T follicular helper cell (primary cell): ENCODE data around the gene HACE1.

Experiments
- DNase-seq: peaks from one replicate; pipeline ENCODE4 v3.0.0-alpha.2; 2020; ENCODE audit warnings: low read depth

Gene HACE1

DNA sequence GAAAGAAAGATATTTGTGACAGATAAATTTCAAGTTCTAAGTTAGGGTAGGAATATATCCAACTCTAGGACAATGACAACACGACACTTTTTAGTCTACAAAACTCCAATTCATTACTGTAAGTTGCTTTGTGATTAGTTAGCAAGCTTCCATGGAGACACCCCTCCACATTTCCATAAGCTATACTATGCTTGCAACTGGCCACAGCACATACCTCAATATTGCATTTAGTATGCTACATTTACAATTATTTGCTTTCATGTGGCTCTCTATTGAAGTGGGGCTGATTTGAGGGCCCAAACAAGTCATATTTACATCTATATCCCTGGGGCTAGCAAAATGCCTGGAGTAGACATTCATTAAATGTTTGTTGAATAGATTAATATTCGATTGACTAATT is 129.3 kb downstream of the HACE1 start:
- no peak for DNase-seq

GRCh38 chr6:104729433-104729832 is 130.3 kb downstream of the HACE1 start:
- no peak for DNase-seq

DNA sequence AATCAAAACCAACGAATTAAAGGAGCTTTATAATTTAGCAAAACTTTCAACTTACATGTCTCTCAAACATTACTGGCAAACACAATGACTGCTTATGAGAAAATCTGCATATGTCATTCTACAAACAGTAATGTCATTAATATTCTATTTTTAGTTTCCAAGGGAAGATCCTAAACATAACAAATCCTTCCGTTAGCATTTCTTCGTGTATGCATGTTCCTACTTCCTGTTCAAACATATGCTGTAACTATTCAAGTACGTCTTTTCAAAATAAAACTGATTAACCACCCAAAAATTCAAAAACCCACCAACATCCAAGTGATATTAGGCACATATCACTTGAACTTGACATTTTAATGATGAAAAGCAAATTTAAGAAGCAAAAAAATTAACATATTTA is 131.3 kb downstream of the HACE1 start:
- DNase-seq = no peak

DNA sequence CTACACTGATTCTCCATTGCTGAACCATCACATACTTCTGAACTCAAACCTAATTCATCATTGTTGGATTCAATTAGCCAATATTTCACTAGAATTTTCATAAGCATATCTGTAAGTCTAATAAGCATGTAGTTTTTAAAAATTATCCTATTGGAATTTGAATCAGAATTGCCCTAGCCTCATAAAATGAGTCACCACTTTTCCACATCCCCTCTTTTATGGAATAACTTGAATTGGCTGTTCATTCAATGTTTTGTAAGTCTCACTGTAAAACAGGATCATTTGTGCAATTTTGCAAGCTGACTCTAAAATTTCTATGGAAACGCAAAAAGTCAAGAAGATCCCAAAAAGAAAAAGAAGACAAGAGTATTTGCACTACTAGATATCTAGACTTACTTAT is 141.0 kb downstream of the HACE1 start:
- no peak for DNase-seq

DNA sequence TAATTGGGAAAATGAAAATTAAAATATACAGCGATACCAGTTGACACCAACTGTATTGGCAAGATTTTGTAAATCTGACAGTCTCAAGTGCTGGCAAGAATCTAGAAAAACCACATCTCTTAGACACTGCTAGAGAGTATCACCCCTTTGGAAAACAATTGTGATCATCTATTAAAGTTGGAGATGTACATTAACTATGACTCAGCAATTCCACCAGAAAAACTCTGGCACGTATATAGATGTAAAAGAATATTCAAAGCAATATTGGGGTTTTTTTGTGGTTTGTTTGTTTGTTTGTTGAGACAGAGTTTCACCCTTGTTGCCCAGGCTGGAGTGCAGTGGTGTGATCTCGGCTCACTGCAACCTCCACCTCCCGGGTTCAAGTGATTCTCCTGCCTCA is 142.9 kb downstream of the HACE1 start:
- DNase-seq = no peak

DNA sequence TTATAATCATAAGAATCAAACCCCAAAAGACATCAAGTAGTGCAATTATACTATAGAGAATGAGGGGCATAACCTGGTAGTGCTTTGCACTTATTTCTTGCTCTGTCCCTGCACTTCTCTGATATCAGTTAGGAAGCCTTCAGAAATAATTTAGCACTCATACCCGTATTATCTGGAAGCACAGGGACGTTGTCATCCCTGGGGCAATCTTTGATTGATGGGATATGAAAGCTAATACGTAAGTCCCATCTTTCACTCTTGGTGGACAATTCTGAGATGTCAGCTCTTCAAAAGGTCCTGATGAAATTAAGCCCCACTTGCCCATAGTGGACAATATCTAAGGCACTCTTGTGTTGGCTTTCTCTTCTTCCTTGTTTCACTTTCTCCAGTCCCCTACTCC is 144.9 kb downstream of the HACE1 start:
- DNase-seq = no peak

GRCh38 chr6:104713982-104714381 is 145.7 kb downstream of the HACE1 start:
- no peak for DNase-seq

DNA sequence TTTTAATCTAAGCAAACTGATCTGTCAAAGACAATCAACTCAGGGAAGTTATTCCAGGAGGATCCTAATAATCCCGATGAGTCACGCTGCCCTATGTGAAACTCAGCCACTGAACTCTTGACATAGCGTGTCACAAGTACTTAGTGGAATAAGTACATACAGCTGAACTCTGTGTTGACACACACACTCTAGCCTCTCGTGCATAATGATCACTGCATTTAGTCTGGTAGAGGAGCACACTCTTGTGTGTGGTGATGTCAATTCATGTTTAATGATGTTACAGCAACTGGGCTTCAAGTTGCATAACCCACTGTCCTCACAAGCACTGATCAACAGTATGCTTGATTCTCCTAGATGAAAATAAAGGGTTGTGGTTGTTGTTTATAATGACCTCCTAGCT is 148.3 kb downstream of the HACE1 start:
- no peak for DNase-seq

DNA sequence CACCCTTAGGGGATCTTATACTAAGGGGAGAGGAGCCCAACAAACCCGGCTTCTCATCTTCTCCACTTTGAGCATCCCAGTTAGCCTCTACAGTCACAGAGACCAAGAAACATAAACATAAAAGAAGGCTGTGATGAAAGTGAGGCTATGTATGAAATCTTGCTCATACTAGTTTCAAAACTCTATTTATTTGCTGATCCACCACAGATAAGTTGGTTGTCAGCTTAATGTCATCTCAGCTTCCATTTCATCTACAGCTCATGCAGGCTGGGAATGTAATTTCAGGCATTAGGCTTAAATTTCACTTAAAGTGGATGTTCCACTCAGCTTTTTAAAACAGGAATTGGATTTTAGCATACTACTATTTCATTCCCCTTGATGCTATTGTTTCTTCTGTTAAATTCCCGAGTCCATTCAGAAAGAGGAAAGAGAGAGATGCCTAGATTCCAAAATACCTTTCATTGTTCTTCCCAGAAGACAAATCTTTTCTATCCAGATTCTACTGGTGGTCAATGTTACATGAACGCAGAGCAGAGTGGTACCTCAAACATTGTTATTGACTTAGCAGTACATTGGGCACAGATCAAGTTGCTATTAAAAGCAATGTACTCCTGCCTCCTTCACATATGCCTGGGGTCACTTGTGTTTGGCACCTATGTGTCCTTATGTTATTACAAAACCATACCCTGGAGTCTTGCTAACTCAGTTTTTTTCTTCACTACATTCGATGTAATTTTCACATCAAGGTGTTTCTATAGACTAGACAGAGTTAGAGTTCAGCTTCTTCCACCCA is 149.0 kb downstream of the HACE1 start:
- no peak for DNase-seq

GRCh38 chr6:104705916-104706442 is 153.7 kb downstream of the HACE1 start:
- DNase-seq = no peak

DNA sequence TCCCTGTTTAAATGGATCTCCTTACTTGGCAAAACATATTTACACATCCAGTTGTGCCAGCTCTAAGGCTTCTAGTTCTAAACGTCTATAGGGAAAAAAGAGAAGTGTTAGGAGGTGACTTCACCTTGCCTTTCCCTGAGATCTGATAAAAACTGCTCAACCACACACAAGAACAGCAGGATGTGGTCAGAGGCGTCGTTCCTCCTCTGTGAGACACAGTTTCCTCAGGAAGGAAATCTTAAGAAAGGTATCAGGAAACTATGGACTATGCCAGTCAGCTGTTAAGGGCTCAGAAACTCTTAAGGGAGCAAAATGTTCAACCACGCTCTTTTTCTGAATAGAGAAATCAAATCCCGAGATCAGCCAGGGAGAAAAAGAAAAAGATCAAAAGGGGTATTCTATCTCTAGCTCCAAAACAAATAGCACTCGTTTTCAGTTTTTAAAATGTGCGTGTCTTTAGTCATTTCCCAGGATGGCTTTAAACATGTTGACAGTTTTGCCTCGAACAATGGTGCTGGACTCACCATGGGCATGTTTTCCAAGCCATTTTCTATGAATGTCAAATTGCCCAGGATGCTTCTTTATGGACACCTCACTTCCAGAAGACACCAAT is 154.5 kb downstream of the HACE1 start:
- DNase-seq = peak; percentile 7

DNA sequence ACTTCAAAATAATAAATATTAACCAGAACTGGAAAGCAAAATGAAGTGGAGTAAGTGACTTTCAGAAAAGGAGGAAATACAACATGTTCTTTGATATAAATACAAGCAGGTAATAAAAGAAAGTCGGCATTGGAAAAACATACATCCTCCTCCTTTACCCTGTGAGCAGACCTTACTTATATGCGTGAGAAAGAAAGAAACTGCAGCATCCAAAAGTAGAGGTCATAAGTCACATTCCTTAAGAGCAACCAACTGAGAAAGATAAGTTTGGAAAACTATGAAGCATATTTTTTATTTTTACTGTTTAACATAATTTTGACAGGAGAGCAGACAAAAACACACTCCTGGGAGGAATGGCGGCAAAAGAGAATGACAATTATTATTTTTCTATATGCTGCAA is 155.5 kb downstream of the HACE1 start:
- no peak for DNase-seq

DNA sequence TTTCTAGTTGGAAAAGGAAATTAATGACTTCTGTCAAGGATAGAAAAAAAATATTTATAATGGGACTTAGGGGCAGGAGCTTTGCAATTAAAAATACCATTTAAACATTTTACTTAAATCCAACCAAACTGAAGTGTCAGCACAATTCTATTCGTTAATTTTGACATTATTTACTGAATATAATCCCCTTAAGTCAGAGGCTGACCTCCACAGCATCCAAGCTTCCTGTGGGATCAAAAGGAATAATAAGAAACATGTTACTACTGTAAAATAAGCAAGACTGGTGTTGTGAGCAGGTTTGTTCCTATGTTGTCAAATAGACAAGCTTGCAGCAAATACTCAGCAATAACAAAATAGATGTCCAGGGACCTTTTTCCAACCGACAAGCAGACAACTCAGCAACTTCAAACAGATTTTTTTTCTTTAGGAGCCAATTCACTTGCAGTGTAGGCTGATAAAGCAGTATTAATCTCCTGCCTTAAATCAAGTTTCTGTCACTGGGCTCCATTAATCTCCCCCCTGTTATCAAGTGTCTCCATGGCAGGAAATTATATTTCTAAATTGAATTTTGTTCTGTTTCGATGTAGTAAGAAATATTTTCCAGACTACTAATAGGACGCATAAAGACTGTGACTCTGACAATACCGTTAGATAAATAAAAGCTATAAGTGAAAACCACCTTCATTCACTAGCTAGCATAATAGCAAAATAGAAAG is 157.4 kb downstream of the HACE1 start:
- DNase-seq = no peak

GRCh38 chr6:104700371-104701185 is 159.1 kb downstream of the HACE1 start:
- DNase-seq = no peak

- no peak for DNase-seq
Measured at GRCh38 chr6:104699593-104700329, 160.0 kb downstream of the HACE1 start.

GRCh38 chr6:104698979-104699378 is 160.7 kb downstream of the HACE1 start:
- no peak for DNase-seq

- DNase-seq = no peak
Measured at GRCh38 chr6:104692008-104692407, 167.7 kb downstream of the HACE1 start.

GRCh38 chr6:104689551-104690205 is 170.0 kb downstream of the HACE1 start:
- no peak for DNase-seq

DNA sequence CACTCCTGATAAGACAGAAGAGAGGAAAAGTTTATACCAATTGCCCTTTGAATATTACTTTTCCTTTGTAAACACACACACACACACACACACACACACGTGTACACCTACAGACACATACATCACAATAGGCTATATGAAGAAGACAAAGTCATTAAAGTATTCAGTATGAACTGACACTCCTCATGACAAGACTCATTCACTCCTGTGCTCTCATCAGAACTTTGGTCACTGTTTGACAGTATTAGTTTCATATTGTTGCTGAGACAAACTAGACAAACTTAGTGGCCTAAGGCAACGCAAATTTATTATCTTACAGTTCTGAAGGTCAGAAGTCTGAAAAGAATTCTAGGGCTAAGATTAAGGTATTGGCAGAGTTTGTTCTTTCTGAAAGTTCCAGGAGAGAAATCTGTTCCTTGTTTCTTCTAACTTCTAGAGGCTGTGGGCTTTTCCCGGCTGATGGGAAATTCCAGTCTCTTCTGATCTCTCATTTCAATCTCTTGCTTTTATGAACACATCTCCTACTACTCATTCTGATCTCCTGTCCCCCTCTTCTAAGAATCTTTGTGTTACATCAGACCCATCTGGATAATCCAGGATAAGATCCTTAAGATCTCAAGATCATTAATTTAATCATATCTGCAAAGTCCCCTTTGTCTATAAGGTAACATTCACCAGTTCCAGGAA is 171.3 kb downstream of the HACE1 start:
- no peak for DNase-seq

DNA sequence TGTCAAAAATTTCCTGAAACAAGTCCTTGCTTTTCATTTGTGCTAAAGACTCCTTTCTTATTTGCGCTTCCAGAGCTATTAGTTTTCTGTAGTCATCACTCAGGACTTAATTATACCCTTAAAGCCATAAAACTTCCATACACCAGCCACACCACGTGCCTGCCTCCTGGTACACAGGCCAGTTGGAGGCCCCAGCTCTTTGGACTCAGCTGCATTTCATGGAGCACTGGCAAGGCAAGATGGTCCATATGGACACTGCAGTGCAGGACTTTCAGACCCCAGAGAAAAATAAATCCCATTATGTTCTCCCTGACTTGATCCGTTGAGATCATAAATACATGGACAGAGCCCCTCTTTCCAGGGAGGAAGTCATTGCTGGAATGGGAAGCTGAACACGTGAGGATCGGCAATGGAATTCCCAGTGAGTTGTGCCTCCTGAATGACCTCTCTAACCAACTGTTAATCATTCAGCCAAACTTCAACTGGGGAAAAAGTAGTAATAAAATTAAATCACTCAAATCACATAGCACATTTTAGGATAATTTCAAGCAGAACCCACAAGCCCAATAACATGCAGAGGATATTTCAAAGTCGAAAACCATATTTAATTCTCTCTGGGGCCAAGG is 173.1 kb downstream of the HACE1 start:
- DNase-seq = no peak
